Endothelial cell (in vitro differentiated cells): ENCODE results near the gene ATOH1. TPM values are rescaled to one million over a fixed set of nuclear protein-coding genes. Genes with fewer than 3 reads are reported as not detected.

Experiments
- DNase-seq: peaks from one replicate; pipeline ENCODE4 v3.0.0; 2021; ENCODE audit warnings: low spot score
- H3K27ac Mint-ChIP-seq: one replicate; pipeline ENCODE4 v1.8.0; 2021; ENCODE audit warnings: mixed read lengths, inconsistent platforms; ENCODE audit not compliant: unreplicated experiment
- H3K27me3 Mint-ChIP-seq: one replicate; pipeline ENCODE4 v1.8.0; 2021; ENCODE audit warnings: mild to moderate bottlenecking, moderate library complexity, mixed read lengths, inconsistent platforms; ENCODE audit not compliant: unreplicated experiment
- H3K36me3 Mint-ChIP-seq: one replicate; pipeline ENCODE4 v1.8.0; 2021; ENCODE audit warnings: mild to moderate bottlenecking, low read depth, mixed read lengths, inconsistent platforms; ENCODE audit not compliant: unreplicated experiment
- H3K4me1 Mint-ChIP-seq: one replicate; pipeline ENCODE4 v1.8.0; 2021; ENCODE audit warnings: mild to moderate bottlenecking, mixed read lengths, inconsistent platforms; ENCODE audit not compliant: unreplicated experiment
- H3K4me3 Mint-ChIP-seq: one replicate; pipeline ENCODE4 v1.8.0; 2021; ENCODE audit warnings: mild to moderate bottlenecking, mixed read lengths, inconsistent platforms; ENCODE audit not compliant: unreplicated experiment
- H3K9me3 Mint-ChIP-seq: one replicate; pipeline ENCODE4 v1.8.0; 2021; ENCODE audit warnings: mixed read lengths, inconsistent platforms; ENCODE audit not compliant: unreplicated experiment
- total RNA-seq: library from RNA; stranded (reverse); fragmentation: NEBNext Ultra II Directional; extraction: Animal tissue kit (Norgen Biotek cat#: 25700); gene quantifications from one replicate; pipeline ENCODE4 v1.2.1, GENCODE V29; 2021; ENCODE audit not compliant: unreplicated experiment
- TF ChIP-seq, protein P1 (sequence below): fragments of 200-600 bp; sonication (generic); IDR thresholded peaks from one replicate; pipeline ENCODE4 v1.5.0; 2021; ENCODE audit warnings: antibody characterized with exemption; ENCODE audit not compliant: unreplicated experiment

ATOH1 gene
- total RNA-seq, 1 donor from 2014 or later = not detected

DNA sequence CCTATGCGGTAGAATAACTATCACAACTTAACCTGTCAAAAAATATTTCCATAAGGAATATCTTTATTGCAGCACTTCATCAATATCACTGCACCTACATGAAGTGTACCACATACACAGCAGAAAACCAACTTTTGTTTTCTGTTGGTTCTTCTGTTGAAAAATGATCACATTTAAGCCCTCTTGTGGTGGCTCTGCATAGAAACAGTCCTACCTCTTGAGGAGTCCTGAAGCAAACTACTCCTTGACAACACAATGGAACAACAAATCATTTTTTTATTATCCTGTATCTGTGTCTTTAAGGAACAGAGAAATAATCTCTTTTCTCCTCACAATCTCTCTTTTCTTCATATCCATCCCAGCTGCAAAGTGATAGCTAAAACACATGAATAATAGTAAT is 39.8 kb upstream of the ATOH1 start:
- Mint-ChIP-seq H3K4me1 (no peaks in the 10 kb centered on the region), H3K27ac (no peak overlapping the region), H3K4me3 (no peak overlapping the region), H3K36me3 (no peaks in the 10 kb centered on the region), H3K27me3 (no peaks in the 10 kb centered on the region), H3K9me3 (no peaks in the 10 kb centered on the region)
- TF ChIP-seq, protein P1, sequence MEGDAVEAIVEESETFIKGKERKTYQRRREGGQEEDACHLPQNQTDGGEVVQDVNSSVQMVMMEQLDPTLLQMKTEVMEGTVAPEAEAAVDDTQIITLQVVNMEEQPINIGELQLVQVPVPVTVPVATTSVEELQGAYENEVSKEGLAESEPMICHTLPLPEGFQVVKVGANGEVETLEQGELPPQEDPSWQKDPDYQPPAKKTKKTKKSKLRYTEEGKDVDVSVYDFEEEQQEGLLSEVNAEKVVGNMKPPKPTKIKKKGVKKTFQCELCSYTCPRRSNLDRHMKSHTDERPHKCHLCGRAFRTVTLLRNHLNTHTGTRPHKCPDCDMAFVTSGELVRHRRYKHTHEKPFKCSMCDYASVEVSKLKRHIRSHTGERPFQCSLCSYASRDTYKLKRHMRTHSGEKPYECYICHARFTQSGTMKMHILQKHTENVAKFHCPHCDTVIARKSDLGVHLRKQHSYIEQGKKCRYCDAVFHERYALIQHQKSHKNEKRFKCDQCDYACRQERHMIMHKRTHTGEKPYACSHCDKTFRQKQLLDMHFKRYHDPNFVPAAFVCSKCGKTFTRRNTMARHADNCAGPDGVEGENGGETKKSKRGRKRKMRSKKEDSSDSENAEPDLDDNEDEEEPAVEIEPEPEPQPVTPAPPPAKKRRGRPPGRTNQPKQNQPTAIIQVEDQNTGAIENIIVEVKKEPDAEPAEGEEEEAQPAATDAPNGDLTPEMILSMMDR = peak; percentile 64
- DNase-seq = peak; percentile 13

DNA sequence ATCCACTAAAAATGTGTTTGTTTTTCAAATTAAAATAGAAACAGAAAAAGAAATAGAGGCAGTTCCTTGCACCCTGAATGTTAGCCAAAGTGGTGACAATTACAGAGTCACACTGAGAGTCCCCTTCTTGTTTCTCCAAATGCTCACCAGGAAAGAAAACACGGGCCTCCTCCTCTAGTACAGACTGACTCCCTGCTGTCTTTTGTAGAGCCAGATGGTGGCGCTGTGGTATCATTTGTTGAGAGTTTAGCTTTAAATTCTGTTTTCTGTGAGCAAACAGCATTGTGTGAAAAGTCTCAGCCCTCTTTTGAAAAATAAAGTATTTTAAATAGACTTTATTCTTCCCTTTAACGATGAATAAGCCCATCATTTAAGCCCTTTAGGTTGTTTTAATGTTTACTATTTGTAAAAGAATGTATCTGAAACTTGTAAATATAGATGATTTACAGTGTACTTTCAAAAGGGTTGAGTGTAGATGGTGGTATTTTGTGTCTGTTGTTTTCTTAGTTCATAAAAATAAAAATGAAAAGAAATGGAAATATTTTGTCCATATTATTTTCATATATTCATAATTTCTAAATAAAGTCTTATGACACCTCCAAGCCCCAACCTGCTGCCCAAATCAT is 36.9 kb upstream of the ATOH1 start:
- Mint-ChIP-seq H3K27me3 (peaks cover 2% of the 10 kb centered on the region), H3K36me3 (no peaks in the 10 kb centered on the region), H3K4me1 (no peaks in the 10 kb centered on the region), H3K27ac (no peak overlapping the region), H3K4me3 (no peak overlapping the region), H3K9me3 (no peaks in the 10 kb centered on the region)
- TF ChIP-seq, protein P1 = peak; percentile 92
- DNase-seq = peak; percentile 69

DNA sequence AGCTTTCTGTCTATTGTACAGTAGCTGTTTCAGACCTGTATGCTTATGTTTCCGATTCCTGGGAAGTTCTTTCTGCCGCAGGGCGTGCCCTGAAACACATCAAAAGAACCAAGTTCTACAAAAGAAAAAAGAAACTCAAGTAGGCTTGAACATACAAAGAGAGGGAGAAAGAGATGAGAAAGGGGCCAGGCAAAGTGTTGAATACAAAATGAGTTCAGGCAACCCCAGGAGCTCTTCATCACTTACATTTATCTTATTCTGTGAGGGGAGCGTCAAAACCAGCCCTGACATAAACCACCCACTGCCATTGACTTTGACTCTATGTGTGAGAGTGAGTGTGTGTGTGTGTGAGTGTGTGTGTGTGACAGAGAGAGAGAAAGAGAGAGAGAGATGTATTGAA is 26.5 kb upstream of the ATOH1 start:
- TF ChIP-seq, protein P1 = no peak
- H3K4me1 Mint-ChIP-seq = no peaks in the 10 kb centered on the region
- H3K9me3 Mint-ChIP-seq = no peaks in the 10 kb centered on the region
- H3K27me3 Mint-ChIP-seq = no peaks in the 10 kb centered on the region
- H3K27ac Mint-ChIP-seq = no peak overlapping the region
- no peaks in the 10 kb centered on the region for H3K36me3 Mint-ChIP-seq
- DNase-seq = no peak
- H3K4me3 Mint-ChIP-seq = no peak overlapping the region

DNA sequence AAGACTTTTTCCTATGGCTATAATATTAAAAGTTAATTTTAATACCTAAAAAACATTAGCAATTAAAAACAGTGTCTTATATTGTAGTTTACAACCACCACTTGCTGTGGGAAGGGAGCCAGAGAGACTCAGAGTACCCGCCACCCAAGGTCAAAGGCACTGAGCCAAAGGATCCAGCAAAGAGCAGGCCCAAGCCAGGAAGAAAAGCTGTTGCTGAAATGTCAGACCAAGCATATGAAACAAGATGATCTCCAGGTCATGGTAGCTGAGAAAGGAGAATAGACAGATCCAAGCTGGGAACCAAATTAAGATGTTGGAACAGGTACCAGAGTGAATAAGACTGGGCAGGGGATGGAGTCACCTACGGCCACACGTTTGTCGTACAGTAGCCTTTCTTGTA is 18.8 kb upstream of the ATOH1 start:
- no peaks in the 10 kb centered on the region for H3K27me3 Mint-ChIP-seq
- no peaks in the 10 kb centered on the region for H3K36me3 Mint-ChIP-seq
- H3K4me3 Mint-ChIP-seq = no peak overlapping the region
- H3K4me1 Mint-ChIP-seq = peaks cover 5% of the 10 kb centered on the region
- no peak overlapping the region for H3K27ac Mint-ChIP-seq
- H3K9me3 Mint-ChIP-seq = no peaks in the 10 kb centered on the region
- TF ChIP-seq, protein P1 = no peak
- no peak for DNase-seq

DNA sequence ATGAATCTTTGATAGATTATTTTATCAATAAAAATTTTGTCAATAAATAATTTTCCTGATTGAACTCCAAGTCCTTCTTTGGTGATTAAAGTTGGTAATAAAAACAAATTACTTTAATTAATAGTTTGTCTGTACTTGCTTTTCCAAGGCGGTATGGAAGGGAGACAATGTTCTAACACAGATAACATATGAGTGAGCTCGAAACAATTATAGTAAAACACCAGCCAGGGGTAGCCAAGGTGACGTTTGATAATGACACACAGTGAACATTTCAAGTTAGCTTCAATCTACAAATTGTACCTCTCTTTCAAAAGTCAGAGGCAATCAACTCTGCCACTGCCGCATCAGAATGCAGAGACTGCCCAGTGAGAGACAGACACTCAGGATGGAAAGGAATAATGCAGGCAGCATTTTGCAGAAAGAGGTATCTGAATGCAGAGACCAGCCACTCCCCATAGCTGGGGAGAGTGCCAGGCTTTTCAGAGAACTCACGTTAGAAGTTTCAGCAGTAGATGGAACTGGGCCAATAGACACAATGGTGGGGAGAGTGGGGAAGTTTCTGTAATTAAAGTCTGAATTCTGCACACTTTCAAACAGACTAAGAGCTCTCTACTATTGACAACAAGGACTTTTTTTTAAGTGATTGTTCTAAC is 18.1 kb upstream of the ATOH1 start:
- Mint-ChIP-seq H3K4me3 (no peak overlapping the region), H3K9me3 (no peaks in the 10 kb centered on the region), H3K27me3 (no peaks in the 10 kb centered on the region), H3K27ac (no peak overlapping the region), H3K4me1 (peaks cover 5% of the 10 kb centered on the region), H3K36me3 (no peaks in the 10 kb centered on the region)
- TF ChIP-seq, protein P1 = no peak
- DNase-seq = no peak
